Fibroblast of the aortic adventitia (primary cell): Measurements from ENCODE around the gene PLD3. TPM values are rescaled to one million over a fixed set of nuclear protein-coding genes. Genes with fewer than 3 reads are reported as not detected.
"Not testable (repeated sequence)": the region's sequence is repeated elsewhere in the genome, so short reads cannot be mapped to it uniquely, and the experiment has no call there.

Source experiments
- DNase-seq: peaks from one replicate; pipeline ENCODE4 v3.0.0-alpha.2; 2010; ENCODE audit warnings: low read depth
- H3K4me3 ChIP-seq: 2 replicates; pipeline ENCODE4 v1.5.1; 2011; ENCODE audit warnings: low read depth, mild to moderate bottlenecking, control low read depth, low read length, moderate library complexity
- CTCF ChIP-seq: IDR thresholded peaks from 2 replicates; pipeline ENCODE4 v1.5.1; 2011; ENCODE audit warnings: mild to moderate bottlenecking, low read length, control low read depth, inconsistent platforms; ENCODE audit not compliant: insufficient read depth
- total RNA-seq: library from RNA; depleted of rRNA; stranded (reverse); fragments of >200 nt; gene quantifications from 2 replicates; pipeline ENCODE4 v1.2.3, GENCODE V29; 2012; ENCODE audit warnings: low replicate concordance

PLD3 gene
- total RNA-seq, 1 donor = 252 TPM

GRCh38 chr19:40400559-40400958, 52.1 kb downstream of the PLD3 start:
- DNase-seq = peak; percentile 48
- no peak overlapping the region for H3K4me3 ChIP-seq
- TF ChIP-seq CTCF = no peak

- peak; percentile 82 for DNase-seq
- no peak for TF ChIP-seq CTCF
- H3K4me3 ChIP-seq = peak overlapping the region; percentile 61
Measured at GRCh38 chr19:40403262-40403984, 54.9 kb downstream of the PLD3 start.

- no peak for TF ChIP-seq CTCF
- H3K4me3 ChIP-seq = no peak overlapping the region
- DNase-seq = no peak
Measured at GRCh38 chr19:40407714-40408597, 59.5 kb downstream of the PLD3 start.

- not testable (repeated sequence) for H3K4me3 ChIP-seq, DNase-seq
Measured at GRCh38 chr19:40408598-40408925, 60.1 kb downstream of the PLD3 start.

DNA sequence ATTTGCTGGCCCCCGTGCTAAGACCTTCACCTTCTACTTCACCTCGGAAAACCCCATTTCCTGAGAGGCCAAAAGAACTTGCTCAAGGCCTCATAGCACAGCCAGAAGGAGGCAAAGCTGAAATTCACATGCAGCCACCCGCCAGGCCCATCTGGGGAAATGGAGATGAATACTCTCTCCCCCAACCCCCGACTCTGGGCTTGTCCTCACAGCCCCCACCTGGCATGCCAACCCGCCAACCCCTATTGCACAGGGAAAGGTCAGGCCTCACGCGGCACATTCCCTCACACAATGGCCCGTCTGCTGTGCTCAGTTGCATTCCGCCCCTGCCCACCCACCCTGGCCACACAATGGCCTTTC, 61.5 kb downstream of the PLD3 start:
- no peak overlapping the region for H3K4me3 ChIP-seq
- TF ChIP-seq CTCF = no peak

DNA sequence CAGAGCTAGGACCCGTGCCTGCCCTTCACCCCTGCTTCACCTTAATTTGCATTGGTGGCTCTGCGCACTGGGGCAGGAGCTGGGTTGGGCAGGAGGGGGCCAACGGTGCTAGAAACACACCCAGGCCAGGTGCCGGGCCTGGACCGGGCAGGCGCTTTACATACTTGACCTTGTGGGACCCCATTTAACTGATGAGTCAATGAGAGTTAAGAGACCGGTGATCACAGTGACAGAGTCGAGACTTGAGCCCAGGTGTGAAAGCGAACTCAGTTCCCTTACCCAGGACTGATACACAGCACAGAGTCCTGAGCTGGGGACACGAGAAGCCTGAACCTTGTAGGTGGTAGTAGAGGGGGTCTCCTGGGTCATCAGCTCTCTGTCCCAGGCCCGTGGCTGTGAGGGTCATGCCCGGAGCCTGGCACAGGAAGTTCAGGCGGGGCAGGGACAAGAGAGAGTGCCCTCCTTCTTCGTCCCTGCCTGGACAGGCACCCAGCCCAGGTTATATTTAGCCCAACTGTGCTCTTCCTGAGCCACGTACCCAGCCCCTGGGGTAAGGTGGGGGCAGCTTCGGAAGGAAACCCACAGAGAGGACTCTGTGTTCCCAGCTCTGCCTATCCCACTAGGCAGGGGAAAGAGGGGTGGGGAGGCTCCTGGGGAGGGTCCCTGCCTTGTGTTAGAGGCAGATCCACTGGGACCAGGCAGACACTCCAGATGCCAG, 62.8 kb downstream of the PLD3 start:
- DNase-seq = no peak
- H3K4me3 ChIP-seq = no peak overlapping the region
- no peak for TF ChIP-seq CTCF

More for the DNA sequence above, 61.5 kb downstream of the PLD3 start:
- no peak for DNase-seq

- no peak for DNase-seq
- no peak overlapping the region for H3K4me3 ChIP-seq
- no peak for TF ChIP-seq CTCF
Measured at GRCh38 chr19:40411958-40412499, 63.5 kb downstream of the PLD3 start.
